GM18507 (cell line): ENCODE results near the gene VAPA.

ENCODE experiments used
- DNase-seq: peaks from one replicate; pipeline ENCODE4 v3.0.0; 2011; ENCODE audit warnings: low read depth; ENCODE audit not compliant: insufficient read length; ENCODE audit errors: extremely low spot score
- FAIRE-seq: peaks from 2 replicates; lab custom pipeline; 2011; peaks lifted over from hg19 to GRCh38; lab: Jason Lieb, UNC

Gene VAPA

GRCh38 chr18:9913526-9914333 lies at the start of gene VAPA:
VAPA (plus strand) TSS chr18:9914016; CDS start chr18:9914257, 241 bp downstream.
- DNase-seq (peak; percentile 90), FAIRE-seq (peak; percentile 93)

DNA sequence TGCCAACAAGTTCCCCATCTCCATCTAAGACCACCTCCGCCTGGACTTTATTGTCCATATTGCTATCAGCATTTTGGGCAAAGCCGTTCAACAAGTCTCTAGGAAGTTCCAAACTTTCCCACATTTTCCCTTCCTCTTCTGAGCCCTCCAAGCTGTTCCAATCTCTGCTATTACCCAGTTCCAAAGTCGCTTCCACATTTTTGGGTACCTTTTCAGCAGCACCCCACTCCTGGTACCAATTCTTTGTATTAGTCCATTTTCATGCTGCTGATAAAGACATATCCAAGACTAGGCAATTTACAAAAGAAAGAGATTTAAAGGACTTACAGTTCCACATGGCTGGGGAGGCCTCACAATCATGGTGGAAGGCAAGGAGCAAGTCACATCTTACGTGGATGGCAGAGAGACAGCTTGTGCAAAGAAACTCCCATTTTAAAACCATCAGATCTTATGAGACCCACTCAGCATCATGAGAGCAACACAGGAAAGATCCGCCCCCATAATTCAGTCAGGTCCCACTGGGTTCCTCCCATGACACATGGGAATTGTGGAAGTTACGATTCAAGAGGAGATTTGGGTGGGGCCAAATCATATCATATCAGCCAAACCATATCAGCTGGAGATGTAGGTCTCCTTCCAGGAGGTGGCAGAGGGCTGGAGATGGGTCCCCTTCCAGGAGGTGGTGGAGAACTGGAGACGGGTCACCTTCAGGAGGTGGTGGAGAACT lies 47.9 kb upstream of the VAPA start:
- no peak for FAIRE-seq
- DNase-seq, result no peak

- FAIRE-seq (no peak), DNase-seq (no peak)
These were observed 47.2 kb upstream of the VAPA start for GRCh38 chr18:9866627-9867026.

DNA sequence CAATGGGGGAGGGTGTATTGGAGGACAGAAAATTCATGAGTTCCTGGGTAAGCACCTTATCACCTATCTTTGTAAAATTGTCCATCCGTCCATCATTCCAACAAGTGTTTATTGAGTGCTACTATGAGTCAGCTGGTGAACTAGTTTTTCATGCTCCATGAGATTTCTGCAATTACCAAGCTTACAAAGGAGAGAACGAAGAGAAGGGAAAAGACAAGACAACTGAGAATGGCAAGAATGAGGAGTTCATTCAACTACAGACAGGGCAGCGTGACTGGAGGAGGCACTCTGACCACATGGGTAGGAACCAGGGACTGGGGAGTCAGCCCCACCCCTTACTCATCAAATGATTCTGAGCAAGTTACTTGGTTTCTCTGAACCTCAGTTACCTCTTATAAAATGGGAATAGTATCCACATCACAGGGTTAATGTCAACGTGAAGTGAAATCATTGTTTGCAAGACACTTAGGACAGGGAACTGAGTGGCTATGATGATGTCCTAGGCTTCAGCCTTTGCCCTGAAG lies 46.7 kb upstream of the VAPA start:
- FAIRE-seq (no peak), DNase-seq (no peak)

- FAIRE-seq (no peak), DNase-seq (no peak)
These were observed 44.7 kb upstream of the VAPA start for GRCh38 chr18:9868857-9869714.

GRCh38 chr18:9869715-9870430 lies 43.9 kb upstream of the VAPA start:
- FAIRE-seq, result no peak
- DNase-seq, result peak; percentile 43

GRCh38 chr18:9870431-9871008 lies 43.3 kb upstream of the VAPA start:
- no peak for DNase-seq
- FAIRE-seq, result no peak

- FAIRE-seq, result no peak
- no peak for DNase-seq
These were observed 42.5 kb upstream of the VAPA start for GRCh38 chr18:9871244-9871746.

- FAIRE-seq (no peak), DNase-seq (no peak)
These were observed 41.0 kb upstream of the VAPA start for GRCh38 chr18:9872823-9873222.

- DNase-seq, result no peak
- no peak for FAIRE-seq
These were observed 39.1 kb upstream of the VAPA start for GRCh38 chr18:9874728-9875127.

- FAIRE-seq (peak; percentile 66), DNase-seq (no peak)
These were observed 37.5 kb upstream of the VAPA start for GRCh38 chr18:9876212-9876866.

GRCh38 chr18:9876867-9877654 lies 36.8 kb upstream of the VAPA start:
- no peak for FAIRE-seq
- no peak for DNase-seq

DNA sequence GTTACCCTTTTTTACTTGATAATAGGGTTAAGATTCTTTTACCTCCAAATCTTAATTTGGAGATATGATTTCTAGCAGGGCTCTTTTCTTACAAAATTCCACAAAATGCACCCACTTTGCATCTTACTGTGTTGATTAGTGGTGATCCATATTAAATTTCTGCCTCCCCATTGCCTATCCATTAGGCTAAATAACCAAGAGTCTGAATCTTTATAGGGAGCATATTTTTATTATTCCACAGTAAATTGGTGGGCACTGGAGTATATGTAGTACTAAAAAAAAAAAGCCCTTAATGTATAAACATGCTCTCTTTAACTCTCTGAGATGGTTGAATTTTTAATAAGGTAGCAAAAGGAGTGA lies 36.2 kb upstream of the VAPA start:
- DNase-seq (no peak), FAIRE-seq (no peak)

GRCh38 chr18:9878095-9878494 lies 35.7 kb upstream of the VAPA start:
- FAIRE-seq (no peak), DNase-seq (no peak)

DNA sequence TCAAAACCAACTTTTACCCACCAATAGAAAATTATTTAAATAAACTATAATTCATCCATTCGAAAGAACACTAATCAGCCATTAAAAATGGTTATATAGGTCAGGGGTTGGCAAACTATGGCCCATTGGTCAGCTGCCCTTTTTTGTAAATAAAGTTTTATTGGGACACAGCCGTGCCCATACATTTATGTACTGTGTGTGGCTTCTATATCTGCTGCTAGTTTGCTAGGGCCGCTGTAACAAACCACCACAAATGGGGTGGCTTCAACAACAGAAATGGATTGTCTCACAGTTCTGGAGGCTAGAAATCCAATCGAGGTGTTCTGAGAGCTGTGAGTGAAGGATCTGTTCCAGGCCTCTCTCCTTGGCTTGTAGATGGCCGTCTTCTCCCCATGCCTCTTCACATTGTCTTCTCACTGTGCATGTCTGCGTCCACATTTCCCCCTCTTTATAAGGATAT lies 35.0 kb upstream of the VAPA start:
- DNase-seq, result no peak
- no peak for FAIRE-seq

DNA sequence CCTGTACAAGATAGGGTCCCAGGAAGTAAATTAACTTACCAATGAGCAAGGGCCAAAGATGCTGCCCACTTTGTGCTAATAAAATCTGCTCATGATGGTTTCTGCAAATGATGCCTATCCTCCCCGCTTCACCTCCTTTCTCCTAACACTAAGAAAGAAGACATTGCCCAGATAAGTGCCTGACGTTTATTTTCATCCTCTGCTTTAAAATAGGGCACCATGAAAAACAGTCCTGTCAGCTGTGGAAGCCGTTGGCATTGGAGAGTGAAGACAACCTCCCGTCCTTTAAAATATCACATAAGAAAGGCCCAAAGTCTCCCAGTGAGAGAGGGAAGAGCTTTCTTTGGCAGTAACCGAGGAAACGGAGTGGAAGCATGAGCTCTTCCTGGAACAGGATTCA lies 29.7 kb upstream of the VAPA start:
- FAIRE-seq (no peak), DNase-seq (no peak)

DNA sequence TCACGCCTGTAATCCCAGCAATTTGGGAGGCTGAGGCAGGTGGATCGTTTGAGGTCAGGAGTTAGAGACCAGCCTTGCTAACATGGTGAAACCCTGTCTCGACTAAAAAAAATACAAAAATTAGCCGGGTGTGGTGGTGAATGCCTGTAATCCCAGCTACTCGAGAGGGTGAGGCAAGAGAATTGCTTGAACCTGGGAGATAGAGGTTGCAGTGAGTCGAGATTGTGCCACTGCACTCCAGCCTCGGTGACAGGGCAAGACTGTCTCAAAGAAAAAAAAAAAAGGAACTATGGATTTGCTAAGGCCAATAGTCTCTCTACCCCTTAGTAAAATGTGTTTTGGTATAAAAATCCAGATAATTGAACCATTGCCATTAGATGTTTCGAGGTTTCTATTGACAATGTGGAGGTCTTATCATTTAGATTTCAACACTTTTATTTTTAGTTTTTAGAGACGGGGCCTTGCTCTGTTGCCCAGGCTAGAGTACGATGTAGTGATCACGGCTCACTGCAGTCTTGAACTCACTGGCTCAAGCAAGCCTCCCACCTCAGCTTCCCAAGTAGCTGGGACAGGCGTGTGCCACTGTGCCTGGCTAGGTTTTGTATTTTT lies 29.2 kb upstream of the VAPA start:
- DNase-seq, result no peak
- no peak for FAIRE-seq
